Measurements from ENCODE around the gene PLP1. TPM values are rescaled to one million over a fixed set of nuclear protein-coding genes. Genes with fewer than 3 reads are reported as not detected.

Gene PLP1
- total and polyA plus RNA-seq, 2 donors (not counting 3 experiments of a cell fraction or from before 2014, with no cell fraction given) = not detected

DNA sequence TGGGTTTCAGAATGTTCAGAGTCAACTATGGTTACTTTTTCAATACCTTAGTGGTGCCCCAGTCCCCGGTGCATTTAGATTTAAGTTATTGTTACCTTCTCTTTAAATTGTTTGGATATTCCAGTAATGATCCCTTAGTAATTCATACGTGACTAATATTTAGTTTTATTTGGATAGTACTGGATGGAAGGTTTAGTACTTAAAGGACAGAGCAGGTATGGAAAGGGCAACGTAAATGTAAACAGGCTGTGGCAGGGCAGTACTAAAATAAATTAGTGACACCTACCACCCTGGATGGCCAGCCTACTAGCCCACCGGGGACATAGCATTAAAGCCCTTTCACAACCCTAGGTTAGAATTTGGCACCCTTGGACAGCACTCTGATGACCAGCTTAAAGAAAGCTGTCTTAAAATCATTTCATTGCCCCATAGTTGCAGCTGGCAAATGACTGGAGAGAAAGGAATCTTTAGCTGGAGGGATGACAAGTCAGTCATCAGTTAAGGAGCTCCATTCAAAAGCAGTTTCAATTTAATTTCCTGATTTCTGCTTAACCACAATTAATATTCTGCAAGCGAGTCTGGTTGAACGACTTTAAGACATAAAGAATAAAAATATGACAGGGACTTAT, 16.4 kb downstream of the PLP1 start:
- H4K20me1 ChIP-seq (replicated peaks; ENCODE audit: control insufficient read depth, extremely low read depth, insufficient read depth, low read length) = no peaks in the 10 kb centered on the region
- H2AFZ ChIP-seq (ENCODE audit: low read depth, low read length) = no peak overlapping the region
- CTCF ChIA-PET = interaction anchor here (0.7 to 2.0 kb wide), 2 partner anchors 10 to 39 kb away, joined by 3 to 8 read pairs; no protein-coding TSS in a partner anchor
- intact Hi-C loops (cut with micrococcal nuclease) (no loop called here), dilution Hi-C loops (cut with MboI; ENCODE audit: extremely low pct_ligation_motif_present, low sequenced_read_pairs) (no loop called here)
- H3K4me1 ChIP-seq (ENCODE audit: control insufficient read depth, extremely low read depth, insufficient read depth, low read length) = no peaks in the 10 kb centered on the region
- no peak overlapping the region for H3K4me2 ChIP-seq (ENCODE audit: insufficient read depth, low read length)
- no peaks in the 10 kb centered on the region for H3K79me2 ChIP-seq (ENCODE audit: control insufficient read depth, insufficient read depth, low read length)
- POLR2A ChIA-PET = no interaction called here
- TF ChIP-seq POLR2AphosphoS5 (IDR thresholded peaks at IDR 0.05; ENCODE audit: insufficient read depth, low read depth, low read length) (no peak), MYC (IDR thresholded peaks at IDR 0.05; ENCODE audit: low read depth, low read length) (no peak), EZH2 (IDR thresholded peaks at IDR 0.05; ENCODE audit: borderline replicate concordance, low read depth, low read length, severe bottlenecking) (no peak), FOS (IDR thresholded peaks at IDR 0.05; ENCODE audit: borderline replicate concordance, insufficient read depth, low read length) (no peak), CTCF (IDR thresholded peaks at IDR 0.05; ENCODE audit: extremely low read depth in 1 of 2, insufficient read depth in 1 of 2, low read depth in 1 of 2, low read length in 2 of 2) (no peak), POLR2A (IDR thresholded peaks at IDR 0.05; ENCODE audit: low read depth, low read length) (no peak), JUN (IDR thresholded peaks at IDR 0.05; ENCODE audit: borderline replicate concordance, insufficient read depth, insufficient read length, low read depth) (no peak), GATA2 (IDR thresholded peaks at IDR 0.05; ENCODE audit: insufficient read depth, insufficient read length, low read depth, low read length) (no peak)
- TF ChIP-seq, protein P1, sequence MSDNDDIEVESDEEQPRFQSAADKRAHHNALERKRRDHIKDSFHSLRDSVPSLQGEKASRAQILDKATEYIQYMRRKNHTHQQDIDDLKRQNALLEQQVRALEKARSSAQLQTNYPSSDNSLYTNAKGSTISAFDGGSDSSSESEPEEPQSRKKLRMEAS (IDR thresholded peaks at IDR 0.05; ENCODE audit: insufficient read depth, insufficient read length) = no peak
- H3K27me3 ChIP-seq (ENCODE audit: control insufficient read depth in 2 of 2, insufficient read depth in 2 of 2, low read length in 2 of 2) = no peaks in the 10 kb centered on the region
- H3K27ac ChIP-seq (ENCODE audit: insufficient read depth, low read depth, low read length) = no peak overlapping the region
- no peak overlapping the region for H3K9ac ChIP-seq (replicated peaks; ENCODE audit: extremely low read depth, insufficient read depth, low read length)
- H3K4me3 ChIP-seq (replicated peaks in 1 of 3; ENCODE audit: insufficient read depth in 1 of 3, low read depth in 1 of 3, low read length in 3 of 3) = no peak overlapping the region
- no peaks in the 10 kb centered on the region for H3K9me3 ChIP-seq (replicated peaks; ENCODE audit: control insufficient read depth, insufficient read depth, low read length)
- FAIRE-seq = no peak
- no peaks in the 10 kb centered on the region for H3K36me3 ChIP-seq (ENCODE audit: control insufficient read depth in 2 of 2, extremely low read depth in 1 of 2, insufficient read depth in 2 of 2, low read length in 2 of 2)
- no peaks in the 10 kb centered on the region for H3K9me1 ChIP-seq (replicated peaks; ENCODE audit: control insufficient read depth, extremely low read depth, insufficient read depth, low read length)
- no TSS peak for BruUV-seq (replicated peaks)
- DNase-seq (ENCODE audit: low read depth, low spot score) = no peak

Data from endothelial cell of umbilical vein (primary cell).